HK-2 (cell line): ENCODE results near the gene SCAMP4.
"Not testable (repeated sequence)": the region's sequence is repeated elsewhere in the genome, so short reads cannot be mapped to it uniquely, and the experiment has no call there.

Experiments used
- DNase-seq: peaks from one replicate; pipeline ENCODE4 v3.0.0-alpha.2; 2018; ENCODE audit not compliant: unreplicated experiment

Gene SCAMP4

GRCh38 chr19:1866693-1867348, 38.4 kb upstream of the SCAMP4 start:
- DNase-seq = no peak

- DNase-seq = no peak
These were observed 37.9 kb upstream of the SCAMP4 start for GRCh38 chr19:1867349-1867724.

GRCh38 chr19:1868971-1869370, 36.2 kb upstream of the SCAMP4 start:
- no peak for DNase-seq

GRCh38 chr19:1871140-1871597, 34.0 kb upstream of the SCAMP4 start:
- DNase-seq = no peak

GRCh38 chr19:1871630-1872029, 33.6 kb upstream of the SCAMP4 start:
- no peak for DNase-seq

- no peak for DNase-seq
These were observed 32.2 kb upstream of the SCAMP4 start for GRCh38 chr19:1872807-1873523.

GRCh38 chr19:1873524-1874473, 31.4 kb upstream of the SCAMP4 start:
- no peak for DNase-seq

- no peak for DNase-seq
These were observed 30.5 kb upstream of the SCAMP4 start for GRCh38 chr19:1874554-1875185.

GRCh38 chr19:1875265-1875645, 29.9 kb upstream of the SCAMP4 start:
- not testable (repeated sequence) for DNase-seq

GRCh38 chr19:1875646-1876495, 29.3 kb upstream of the SCAMP4 start:
- peak; percentile 85 for DNase-seq

GRCh38 chr19:1876496-1877279, 28.5 kb upstream of the SCAMP4 start:
- DNase-seq = not testable (repeated sequence)

GRCh38 chr19:1877280-1877660, 27.9 kb upstream of the SCAMP4 start:
- DNase-seq = not testable (repeated sequence)

- DNase-seq = not testable (repeated sequence)
These were observed 26.6 kb upstream of the SCAMP4 start for GRCh38 chr19:1878583-1878982.

- not testable (repeated sequence) for DNase-seq
These were observed 25.2 kb upstream of the SCAMP4 start for GRCh38 chr19:1879982-1880381.

GRCh38 chr19:1880611-1881392, 24.4 kb upstream of the SCAMP4 start:
- DNase-seq = no peak

GRCh38 chr19:1881393-1882088, 23.7 kb upstream of the SCAMP4 start:
- DNase-seq = not testable (repeated sequence)

- no peak for DNase-seq
These were observed 23.0 kb upstream of the SCAMP4 start for GRCh38 chr19:1882089-1882785.
